ENCODE results near the gene PDGFB. TPM values are rescaled to one million over a fixed set of nuclear protein-coding genes. Genes with fewer than 3 reads are reported as not detected.

The PDGFB gene
- total RNA-seq, 1 experiment from 2014 or later, result 9.2 TPM

DNA sequence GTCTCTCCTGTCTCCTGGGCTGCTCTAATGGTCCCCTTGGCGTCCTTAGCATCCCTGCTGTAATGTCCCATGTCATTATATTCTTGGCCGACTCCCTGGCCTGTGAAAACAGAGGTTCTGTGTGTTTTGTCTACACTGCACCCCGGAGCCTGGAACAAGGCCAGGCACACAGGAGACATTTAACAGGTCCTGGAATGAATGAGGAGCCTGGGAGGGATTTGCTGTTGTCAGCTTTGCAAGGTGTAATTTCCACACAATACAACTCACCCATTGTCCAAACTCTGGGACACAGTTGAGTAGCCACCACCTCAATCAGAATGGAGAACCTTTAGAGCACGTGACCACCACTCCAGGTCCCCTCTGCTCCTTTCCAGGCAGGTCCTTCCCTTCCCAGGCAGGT, 14.9 kb upstream of the PDGFB start (continued):
- TF ChIP-seq, protein P1, sequence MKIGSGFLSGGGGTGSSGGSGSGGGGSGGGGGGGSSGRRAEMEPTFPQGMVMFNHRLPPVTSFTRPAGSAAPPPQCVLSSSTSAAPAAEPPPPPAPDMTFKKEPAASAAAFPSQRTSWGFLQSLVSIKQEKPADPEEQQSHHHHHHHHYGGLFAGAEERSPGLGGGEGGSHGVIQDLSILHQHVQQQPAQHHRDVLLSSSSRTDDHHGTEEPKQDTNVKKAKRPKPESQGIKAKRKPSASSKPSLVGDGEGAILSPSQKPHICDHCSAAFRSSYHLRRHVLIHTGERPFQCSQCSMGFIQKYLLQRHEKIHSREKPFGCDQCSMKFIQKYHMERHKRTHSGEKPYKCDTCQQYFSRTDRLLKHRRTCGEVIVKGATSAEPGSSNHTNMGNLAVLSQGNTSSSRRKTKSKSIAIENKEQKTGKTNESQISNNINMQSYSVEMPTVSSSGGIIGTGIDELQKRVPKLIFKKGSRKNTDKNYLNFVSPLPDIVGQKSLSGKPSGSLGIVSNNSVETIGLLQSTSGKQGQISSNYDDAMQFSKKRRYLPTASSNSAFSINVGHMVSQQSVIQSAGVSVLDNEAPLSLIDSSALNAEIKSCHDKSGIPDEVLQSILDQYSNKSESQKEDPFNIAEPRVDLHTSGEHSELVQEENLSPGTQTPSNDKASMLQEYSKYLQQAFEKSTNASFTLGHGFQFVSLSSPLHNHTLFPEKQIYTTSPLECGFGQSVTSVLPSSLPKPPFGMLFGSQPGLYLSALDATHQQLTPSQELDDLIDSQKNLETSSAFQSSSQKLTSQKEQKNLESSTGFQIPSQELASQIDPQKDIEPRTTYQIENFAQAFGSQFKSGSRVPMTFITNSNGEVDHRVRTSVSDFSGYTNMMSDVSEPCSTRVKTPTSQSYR (CRISPR knock-in tag; IDR thresholded peaks at IDR 0.05), result no peak
- TF ChIP-seq, protein P2, sequence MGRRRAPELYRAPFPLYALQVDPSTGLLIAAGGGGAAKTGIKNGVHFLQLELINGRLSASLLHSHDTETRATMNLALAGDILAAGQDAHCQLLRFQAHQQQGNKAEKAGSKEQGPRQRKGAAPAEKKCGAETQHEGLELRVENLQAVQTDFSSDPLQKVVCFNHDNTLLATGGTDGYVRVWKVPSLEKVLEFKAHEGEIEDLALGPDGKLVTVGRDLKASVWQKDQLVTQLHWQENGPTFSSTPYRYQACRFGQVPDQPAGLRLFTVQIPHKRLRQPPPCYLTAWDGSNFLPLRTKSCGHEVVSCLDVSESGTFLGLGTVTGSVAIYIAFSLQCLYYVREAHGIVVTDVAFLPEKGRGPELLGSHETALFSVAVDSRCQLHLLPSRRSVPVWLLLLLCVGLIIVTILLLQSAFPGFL (CRISPR knock-in tag; IDR thresholded peaks at IDR 0.05; ENCODE audit: borderline replicate concordance), result no peak
- TF ChIP-seq NR2C2 (CRISPR knock-in tag; IDR thresholded peaks at IDR 0.05) (no peak), FOXJ3 (CRISPR knock-in tag; IDR thresholded peaks at IDR 0.05; ENCODE audit: borderline replicate concordance) (no peak), RELA (CRISPR knock-in tag; IDR thresholded peaks at IDR 0.05; ENCODE audit: borderline replicate concordance) (no peak), ZBTB21 (CRISPR knock-in tag; IDR thresholded peaks at IDR 0.05; ENCODE audit: borderline replicate concordance) (no peak), MYBL2 (CRISPR knock-in tag; IDR thresholded peaks at IDR 0.05) (no peak)
- TF ChIP-seq, protein P3, sequence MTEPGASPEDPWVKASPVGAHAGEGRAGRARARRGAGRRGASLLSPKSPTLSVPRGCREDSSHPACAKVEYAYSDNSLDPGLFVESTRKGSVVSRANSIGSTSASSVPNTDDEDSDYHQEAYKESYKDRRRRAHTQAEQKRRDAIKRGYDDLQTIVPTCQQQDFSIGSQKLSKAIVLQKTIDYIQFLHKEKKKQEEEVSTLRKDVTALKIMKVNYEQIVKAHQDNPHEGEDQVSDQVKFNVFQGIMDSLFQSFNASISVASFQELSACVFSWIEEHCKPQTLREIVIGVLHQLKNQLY (CRISPR knock-in tag; IDR thresholded peaks at IDR 0.05), result no peak
- TF ChIP-seq, protein P4, sequence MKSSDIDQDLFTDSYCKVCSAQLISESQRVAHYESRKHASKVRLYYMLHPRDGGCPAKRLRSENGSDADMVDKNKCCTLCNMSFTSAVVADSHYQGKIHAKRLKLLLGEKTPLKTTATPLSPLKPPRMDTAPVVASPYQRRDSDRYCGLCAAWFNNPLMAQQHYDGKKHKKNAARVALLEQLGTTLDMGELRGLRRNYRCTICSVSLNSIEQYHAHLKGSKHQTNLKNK (CRISPR knock-in tag; IDR thresholded peaks at IDR 0.05), result no peak
- TF ChIP-seq, protein P5, sequence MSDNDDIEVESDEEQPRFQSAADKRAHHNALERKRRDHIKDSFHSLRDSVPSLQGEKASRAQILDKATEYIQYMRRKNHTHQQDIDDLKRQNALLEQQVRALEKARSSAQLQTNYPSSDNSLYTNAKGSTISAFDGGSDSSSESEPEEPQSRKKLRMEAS (CRISPR knock-in tag; IDR thresholded peaks at IDR 0.05), result no peak

DNA sequence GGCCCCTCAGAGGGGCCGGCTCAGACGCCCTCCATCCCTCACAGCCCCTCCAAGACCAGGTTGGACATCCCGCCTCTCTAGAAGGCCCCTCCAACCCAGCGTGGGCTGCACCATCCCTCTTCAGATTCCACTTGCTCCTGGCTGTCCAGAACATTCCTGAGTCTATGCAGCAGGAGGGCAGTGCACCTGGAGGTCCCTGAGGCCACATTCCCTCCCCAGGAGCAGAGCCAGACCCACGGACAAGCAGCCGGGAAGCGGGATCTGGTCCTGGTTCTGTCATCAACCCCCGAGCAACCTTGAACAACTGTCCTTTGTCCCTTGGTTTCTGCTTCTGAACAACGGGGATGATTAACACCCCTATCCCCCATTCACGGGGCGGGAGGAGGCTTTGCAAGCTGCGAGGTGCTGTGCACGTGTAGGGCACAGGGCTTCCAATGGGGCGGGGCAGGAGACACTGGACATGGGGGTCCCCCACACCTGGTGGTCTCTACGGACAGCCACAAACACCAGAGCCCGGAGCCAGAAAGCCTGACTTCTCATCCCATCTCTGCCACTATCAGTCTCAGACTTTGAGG, 13.2 kb upstream of the PDGFB start:
- H3K36me3 Mint-ChIP-seq, result no peaks in the 10 kb centered on the region
- POLR2A ChIA-PET, result interaction anchor here (0.9 kb wide), 1 partner anchor 83 kb away, joined by 3 read pairs; no protein-coding TSS in a partner anchor
- H3K27ac Mint-ChIP-seq, result no peak overlapping the region
- H3K4me3 Mint-ChIP-seq, result no peak overlapping the region
- CTCF ChIA-PET, result interaction anchor here (1.3 kb wide), 1 partner anchor 123 kb away, joined by 3 read pairs; no protein-coding TSS in a partner anchor
- peaks cover 15% of the 10 kb centered on the region for H3K9me3 Mint-ChIP-seq
- no peak for DNase-seq (ENCODE audit: low spot score)
- H3K4me1 Mint-ChIP-seq, result peaks cover 19% of the 10 kb centered on the region
- no peak for ATAC-seq
- TF ChIP-seq ATF1 (CRISPR knock-in tag; IDR thresholded peaks at IDR 0.05), result no peak
- TF ChIP-seq, protein P6, sequence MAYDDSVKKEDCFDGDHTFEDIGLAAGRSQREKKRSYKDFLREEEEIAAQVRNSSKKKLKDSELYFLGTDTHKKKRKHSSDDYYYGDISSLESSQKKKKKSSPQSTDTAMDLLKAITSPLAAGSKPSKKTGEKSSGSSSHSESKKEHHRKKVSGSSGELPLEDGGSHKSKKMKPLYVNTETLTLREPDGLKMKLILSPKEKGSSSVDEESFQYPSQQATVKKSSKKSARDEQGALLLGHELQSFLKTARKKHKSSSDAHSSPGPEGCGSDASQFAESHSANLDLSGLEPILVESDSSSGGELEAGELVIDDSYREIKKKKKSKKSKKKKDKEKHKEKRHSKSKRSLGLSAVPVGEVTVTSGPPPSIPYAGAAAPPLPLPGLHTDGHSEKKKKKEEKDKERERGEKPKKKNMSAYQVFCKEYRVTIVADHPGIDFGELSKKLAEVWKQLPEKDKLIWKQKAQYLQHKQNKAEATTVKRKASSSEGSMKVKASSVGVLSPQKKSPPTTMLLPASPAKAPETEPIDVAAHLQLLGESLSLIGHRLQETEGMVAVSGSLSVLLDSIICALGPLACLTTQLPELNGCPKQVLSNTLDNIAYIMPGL (CRISPR knock-in tag; IDR thresholded peaks at IDR 0.05), result no peak
- no peak for TF ChIP-seq ZNF232 (CRISPR knock-in tag; IDR thresholded peaks at IDR 0.05)
- TF ChIP-seq ZNF317 (CRISPR knock-in tag; IDR thresholded peaks at IDR 0.05; ENCODE audit: borderline replicate concordance, low read depth), result no peak
- TF ChIP-seq, protein P7, sequence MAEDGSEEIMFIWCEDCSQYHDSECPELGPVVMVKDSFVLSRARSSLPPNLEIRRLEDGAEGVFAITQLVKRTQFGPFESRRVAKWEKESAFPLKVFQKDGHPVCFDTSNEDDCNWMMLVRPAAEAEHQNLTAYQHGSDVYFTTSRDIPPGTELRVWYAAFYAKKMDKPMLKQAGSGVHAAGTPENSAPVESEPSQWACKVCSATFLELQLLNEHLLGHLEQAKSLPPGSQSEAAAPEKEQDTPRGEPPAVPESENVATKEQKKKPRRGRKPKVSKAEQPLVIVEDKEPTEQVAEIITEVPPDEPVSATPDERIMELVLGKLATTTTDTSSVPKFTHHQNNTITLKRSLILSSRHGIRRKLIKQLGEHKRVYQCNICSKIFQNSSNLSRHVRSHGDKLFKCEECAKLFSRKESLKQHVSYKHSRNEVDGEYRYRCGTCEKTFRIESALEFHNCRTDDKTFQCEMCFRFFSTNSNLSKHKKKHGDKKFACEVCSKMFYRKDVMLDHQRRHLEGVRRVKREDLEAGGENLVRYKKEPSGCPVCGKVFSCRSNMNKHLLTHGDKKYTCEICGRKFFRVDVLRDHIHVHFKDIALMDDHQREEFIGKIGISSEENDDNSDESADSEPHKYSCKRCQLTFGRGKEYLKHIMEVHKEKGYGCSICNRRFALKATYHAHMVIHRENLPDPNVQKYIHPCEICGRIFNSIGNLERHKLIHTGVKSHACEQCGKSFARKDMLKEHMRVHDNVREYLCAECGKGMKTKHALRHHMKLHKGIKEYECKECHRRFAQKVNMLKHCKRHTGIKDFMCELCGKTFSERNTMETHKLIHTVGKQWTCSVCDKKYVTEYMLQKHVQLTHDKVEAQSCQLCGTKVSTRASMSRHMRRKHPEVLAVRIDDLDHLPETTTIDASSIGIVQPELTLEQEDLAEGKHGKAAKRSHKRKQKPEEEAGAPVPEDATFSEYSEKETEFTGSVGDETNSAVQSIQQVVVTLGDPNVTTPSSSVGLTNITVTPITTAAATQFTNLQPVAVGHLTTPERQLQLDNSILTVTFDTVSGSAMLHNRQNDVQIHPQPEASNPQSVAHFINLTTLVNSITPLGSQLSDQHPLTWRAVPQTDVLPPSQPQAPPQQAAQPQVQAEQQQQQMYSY (CRISPR knock-in tag; IDR thresholded peaks at IDR 0.05), result no peak
- no peak for TF ChIP-seq MXD4 (CRISPR knock-in tag; IDR thresholded peaks at IDR 0.05; ENCODE audit: borderline replicate concordance)
- TF ChIP-seq GTF2I (CRISPR knock-in tag; conservative IDR thresholded peaks at IDR 0.05), result no peak
- TF ChIP-seq SMAD3 (CRISPR knock-in tag; IDR thresholded peaks at IDR 0.05; ENCODE audit: borderline replicate concordance), result no peak
- TF ChIP-seq KAT7 (CRISPR knock-in tag; IDR thresholded peaks at IDR 0.05; ENCODE audit: borderline replicate concordance), result no peak
- TF ChIP-seq, protein P1 (CRISPR knock-in tag; IDR thresholded peaks at IDR 0.05), result no peak
- TF ChIP-seq IRF2 (CRISPR knock-in tag; IDR thresholded peaks at IDR 0.05; ENCODE audit: borderline replicate concordance, low read depth), result no peak
- TF ChIP-seq RORB (CRISPR knock-in tag; IDR thresholded peaks at IDR 0.05), result no peak
- no peaks in the 10 kb centered on the region; the same call in 1 of the 2 replicates for H3K27me3 Mint-ChIP-seq (ENCODE audit: low read depth)

All from WTC11 (cell line).